ENCODE data around the gene YTHDF1. TPM values are rescaled to one million over a fixed set of nuclear protein-coding genes. Genes with fewer than 3 reads are reported as not detected.

YTHDF1 gene
- total RNA-seq, 4 donors from 2014 or later: 21.2 to 49.6 (median 25.8) TPM

DNA sequence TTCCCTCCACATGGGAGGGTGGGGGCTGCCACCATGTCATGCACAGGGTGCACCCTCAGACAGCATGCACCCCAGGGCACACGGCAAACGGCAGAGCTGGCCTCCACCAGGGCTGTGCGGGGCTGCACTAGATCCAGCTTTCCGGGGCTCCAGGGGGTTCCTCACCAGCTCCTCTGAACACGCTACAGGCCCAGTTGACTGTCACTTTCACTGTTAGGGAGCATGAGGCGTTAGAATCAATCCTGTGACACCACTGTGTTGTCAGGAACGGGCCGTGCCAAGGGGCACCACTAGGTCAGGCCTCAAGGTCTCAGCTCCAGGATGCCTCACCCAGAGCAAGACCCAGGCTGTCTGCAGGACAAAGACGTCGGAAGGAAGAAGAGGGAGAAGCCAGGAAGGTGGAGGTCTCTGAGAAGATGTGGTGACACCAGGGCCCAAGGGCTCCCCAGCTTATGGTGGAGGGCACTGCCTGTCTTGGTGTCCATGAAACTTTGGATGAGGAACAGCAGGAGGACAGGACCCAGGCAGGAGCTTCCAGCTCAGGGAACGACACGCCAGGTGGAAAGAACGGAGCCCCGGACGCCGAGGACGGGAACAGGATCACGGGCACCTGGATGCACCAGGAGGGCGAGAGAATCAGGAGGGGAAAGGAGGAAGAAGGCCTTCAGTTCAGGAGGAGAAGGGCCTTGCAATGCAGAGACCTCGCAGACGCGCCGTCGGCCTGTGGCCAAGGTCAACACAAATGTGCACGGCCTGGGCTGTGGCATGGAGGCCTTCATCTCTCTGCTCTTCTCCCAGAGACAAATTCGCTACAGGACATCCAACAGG is 49.5 kb downstream of the YTHDF1 start:
- no peak for ATAC-seq (ENCODE audit: low FRiP score)
- TF ChIP-seq, protein P1, sequence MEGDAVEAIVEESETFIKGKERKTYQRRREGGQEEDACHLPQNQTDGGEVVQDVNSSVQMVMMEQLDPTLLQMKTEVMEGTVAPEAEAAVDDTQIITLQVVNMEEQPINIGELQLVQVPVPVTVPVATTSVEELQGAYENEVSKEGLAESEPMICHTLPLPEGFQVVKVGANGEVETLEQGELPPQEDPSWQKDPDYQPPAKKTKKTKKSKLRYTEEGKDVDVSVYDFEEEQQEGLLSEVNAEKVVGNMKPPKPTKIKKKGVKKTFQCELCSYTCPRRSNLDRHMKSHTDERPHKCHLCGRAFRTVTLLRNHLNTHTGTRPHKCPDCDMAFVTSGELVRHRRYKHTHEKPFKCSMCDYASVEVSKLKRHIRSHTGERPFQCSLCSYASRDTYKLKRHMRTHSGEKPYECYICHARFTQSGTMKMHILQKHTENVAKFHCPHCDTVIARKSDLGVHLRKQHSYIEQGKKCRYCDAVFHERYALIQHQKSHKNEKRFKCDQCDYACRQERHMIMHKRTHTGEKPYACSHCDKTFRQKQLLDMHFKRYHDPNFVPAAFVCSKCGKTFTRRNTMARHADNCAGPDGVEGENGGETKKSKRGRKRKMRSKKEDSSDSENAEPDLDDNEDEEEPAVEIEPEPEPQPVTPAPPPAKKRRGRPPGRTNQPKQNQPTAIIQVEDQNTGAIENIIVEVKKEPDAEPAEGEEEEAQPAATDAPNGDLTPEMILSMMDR (IDR thresholded peaks at IDR 0.05): no peak
- DNase-seq (ENCODE audit: low spot score): no peak

DNA sequence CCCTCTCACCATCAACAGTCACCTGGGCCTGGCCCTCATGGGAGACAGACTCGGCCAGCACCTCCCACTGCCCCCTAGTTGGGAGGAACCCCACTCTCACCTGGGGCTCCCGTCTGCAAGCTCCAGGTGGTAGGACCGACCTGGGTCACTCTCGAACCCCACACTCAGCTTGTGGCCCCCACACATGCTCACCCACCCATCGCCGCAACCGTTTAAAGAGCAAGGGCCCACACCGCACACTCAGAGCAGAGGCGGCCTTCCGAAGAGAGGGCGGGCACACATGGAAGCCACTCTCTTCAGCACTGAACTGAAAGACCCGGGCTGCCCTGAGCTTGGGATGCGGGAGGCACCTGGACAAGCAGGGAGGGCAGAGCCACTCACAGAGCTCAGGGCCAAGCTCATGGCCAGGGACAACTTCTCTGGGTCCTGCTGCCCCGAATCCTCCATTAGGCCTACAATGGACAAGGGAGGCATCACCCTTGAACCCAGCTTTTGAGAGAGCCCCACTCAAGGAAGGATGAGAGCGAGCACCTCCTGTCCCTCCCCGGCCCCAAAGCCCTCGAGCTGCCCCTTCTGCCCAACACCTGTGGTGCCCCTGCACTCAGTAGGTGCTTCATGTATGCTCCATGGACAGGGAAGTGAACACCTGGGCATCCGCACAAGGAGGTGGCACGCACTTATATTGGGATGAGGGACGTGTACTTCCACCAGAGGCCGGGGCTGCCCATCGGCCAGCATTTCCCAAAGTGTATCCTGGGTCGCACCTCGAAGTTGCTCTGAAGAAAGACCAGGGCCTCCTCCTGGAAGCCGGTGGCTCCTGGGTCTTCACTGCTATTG is 50.4 kb downstream of the YTHDF1 start:
- DNase-seq (ENCODE audit: low spot score) (no peak), ATAC-seq (ENCODE audit: low FRiP score) (no peak)
- TF ChIP-seq, protein P1 (IDR thresholded peaks at IDR 0.05): no peak

DNA sequence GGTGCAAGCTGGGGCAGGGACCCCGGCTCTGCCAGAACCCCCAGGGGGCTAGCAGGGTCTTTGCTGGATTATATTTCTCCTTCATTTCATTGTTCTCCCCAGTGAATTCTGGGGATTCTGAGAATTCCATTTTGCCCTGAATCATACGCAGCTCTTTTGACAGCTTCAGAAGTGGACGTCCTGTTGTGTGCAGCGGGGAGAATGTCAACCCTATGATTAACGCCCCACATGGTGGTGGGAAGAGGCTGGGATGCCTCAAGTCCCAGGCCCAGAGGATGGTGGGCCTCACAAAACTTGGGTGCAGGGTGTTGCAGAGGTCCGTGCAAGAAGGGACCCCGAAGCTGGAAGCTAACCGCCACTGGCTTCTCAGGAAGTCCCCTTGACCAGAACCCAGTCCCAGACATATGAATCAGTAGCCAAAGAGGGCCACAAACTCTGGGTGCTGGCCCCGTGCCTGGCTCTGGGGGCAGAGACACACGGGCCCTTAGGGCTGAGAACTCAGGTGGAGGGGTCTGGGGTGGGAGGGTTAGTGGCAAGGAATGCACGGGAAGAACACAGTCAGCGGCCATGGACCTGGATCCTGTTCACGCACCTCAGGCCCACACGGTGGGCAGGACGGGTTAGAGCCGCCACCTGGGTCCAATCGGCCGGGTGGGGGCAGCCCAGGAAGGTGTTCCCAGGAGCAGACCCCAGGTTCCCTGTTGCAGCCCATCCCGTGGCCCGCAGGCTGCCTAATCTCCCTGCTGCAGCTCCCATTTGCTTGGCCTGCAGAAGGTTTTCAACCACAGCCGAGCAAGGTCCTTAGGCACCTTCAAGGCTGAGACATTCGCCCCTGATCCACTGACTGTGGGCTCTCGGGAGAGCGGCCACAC is 51.2 kb downstream of the YTHDF1 start:
- DNase-seq (ENCODE audit: low spot score) (no peak), ATAC-seq (ENCODE audit: low FRiP score) (no peak)
- TF ChIP-seq, protein P1 (IDR thresholded peaks at IDR 0.05): no peak

DNA sequence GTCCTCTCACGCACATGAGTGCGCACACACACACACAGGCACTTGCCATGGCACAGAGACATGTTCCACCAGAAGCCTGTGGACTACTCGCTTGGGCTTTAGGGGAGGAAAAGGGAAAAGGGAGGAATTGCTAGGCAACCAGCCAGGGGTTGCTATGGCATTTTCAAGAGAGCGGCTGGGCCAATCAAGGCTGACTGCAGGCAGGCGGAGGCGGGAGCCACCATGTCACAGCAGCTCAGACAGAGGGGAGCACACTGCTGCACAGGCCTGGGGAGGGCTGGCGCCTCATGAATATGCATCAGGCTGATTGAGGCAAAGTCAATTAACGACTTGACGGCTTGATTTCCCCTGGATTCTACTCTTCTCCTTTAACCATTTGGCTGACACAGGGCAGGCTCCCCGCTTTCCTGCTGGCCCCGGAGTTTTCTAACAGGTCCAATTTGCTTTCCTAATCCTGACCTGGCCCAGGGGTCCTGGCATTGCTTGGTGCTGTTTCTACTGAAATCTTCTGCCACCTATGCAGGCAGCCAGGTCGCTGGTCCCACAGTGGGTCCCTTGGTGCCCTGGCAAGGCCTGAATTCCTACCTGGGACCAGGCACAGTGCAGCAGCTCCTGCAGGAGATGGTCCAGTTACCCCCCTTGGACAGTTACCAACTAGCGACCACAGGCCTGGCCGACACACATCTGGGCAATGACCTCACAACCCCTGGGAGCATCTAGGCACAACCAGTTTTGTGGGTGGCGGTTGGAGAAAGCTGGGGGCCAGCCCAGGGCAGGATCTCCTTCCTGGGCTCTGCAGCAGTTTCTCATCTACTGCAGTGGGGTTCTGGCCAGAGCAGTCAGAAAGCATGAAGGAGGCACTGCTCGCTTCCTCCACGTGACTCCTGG is 52.1 kb downstream of the YTHDF1 start:
- DNase-seq (ENCODE audit: low spot score) (no peak), ATAC-seq (ENCODE audit: low FRiP score) (no peak)

DNA sequence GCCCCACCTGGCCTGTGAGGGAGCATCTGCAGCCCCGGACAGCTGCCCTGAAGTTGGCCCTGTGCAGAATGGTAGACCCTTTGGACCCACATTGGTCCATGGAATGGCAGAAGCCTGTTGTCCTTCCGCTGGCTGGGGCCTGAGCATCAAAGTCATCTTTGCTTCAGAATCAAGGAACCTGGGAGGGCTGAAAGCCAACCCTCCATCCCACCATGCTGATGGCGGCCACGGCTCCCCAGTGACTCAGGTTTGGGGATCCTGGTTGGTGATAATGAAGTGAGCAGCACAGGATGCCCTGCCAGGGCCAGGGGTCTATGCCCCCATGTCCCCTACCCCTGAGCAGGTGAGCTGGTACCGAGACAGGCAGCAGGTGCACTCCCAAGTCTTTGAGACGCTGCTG is 52.8 kb downstream of the YTHDF1 start:
- ATAC-seq (ENCODE audit: low FRiP score) (no peak), DNase-seq (ENCODE audit: low spot score) (no peak)
- TF ChIP-seq, protein P1 (IDR thresholded peaks at IDR 0.05): no peak

More for the DNA sequence above, 52.1 kb downstream of the YTHDF1 start:
- TF ChIP-seq, protein P1 (IDR thresholded peaks at IDR 0.05): no peak

All from omental fat pad (tissue), 4 donors.